HEK293 (cell line): ENCODE data around the gene USP6NL.

Source experiments
- CTCF ChIA-PET: fragments of 350-600 bp; formaldehyde crosslinking; extraction: SDS; loops from one replicate; lab custom pipeline; 2021; ENCODE audit warnings: antibody characterized with exemption; lab: Yijun Ruan, JAX
- POLR2A ChIA-PET: fragments of 300-600 bp; formaldehyde crosslinking; extraction: SDS; loops from one replicate; lab custom pipeline; 2020; ENCODE audit warnings: antibody characterized with exemption, inconsistent platforms; lab: Yijun Ruan, JAX
- H3K27ac ChIP-seq: fragments of 200-500 bp; sonication (Bioruptor generic); 2 replicates; pipeline ENCODE4 v1.5.1; 2014; ENCODE audit warnings: low read depth, low read length, control low read depth, inconsistent platforms; ENCODE audit errors: extremely low read depth
- H3K36me3 ChIP-seq, 2 experiments: fragments of 200-500 bp in 1 of 2; sonication (Bioruptor generic) in 1 of 2; 1 replicate in 1 of 2; 2 replicates in 1 of 2; pipeline ENCODE4 v1.5.1; 2014 to 2017; ENCODE audit warnings: inconsistent platforms in 2 of 2, low read length in 2 of 2; ENCODE audit not compliant: control insufficient read depth in 2 of 2, insufficient read depth in 1 of 2
- H3K4me1 ChIP-seq: fragments of 200-500 bp; sonication (Bioruptor generic); 2 replicates; pipeline ENCODE4 v1.5.1; 2014; ENCODE audit warnings: mild to moderate bottlenecking, low read length, inconsistent platforms; ENCODE audit not compliant: control insufficient read depth, insufficient read depth
- H3K4me3 ChIP-seq: 2 replicates; pipeline ENCODE4 v1.5.1; 2011; ENCODE audit warnings: low read depth, mild to moderate bottlenecking, control low read depth, low read length, moderate library complexity
- H3K9me3 ChIP-seq: fragments of 200-500 bp; sonication (Bioruptor generic); 2 replicates; pipeline ENCODE4 v1.5.1; 2014; ENCODE audit warnings: low read depth, low read length, inconsistent platforms; ENCODE audit not compliant: control insufficient read depth, insufficient read depth
- AEBP2 ChIP-seq: fragments of 450-650 bp; formaldehyde crosslinking; IDR thresholded peaks from 2 replicates; pipeline ENCODE4 v1.5.1; 2016; ENCODE audit warnings: missing biosample characterization, missing genetic modification characterization, borderline replicate concordance
- BCL11A ChIP-seq: fragments of 450-650 bp; formaldehyde crosslinking; IDR thresholded peaks from 2 replicates; pipeline ENCODE4 v1.5.1; 2016; ENCODE audit warnings: low read depth, missing biosample characterization, missing genetic modification characterization
- GLIS2 ChIP-seq: fragments of 450-650 bp; formaldehyde crosslinking; IDR thresholded peaks from 2 replicates; pipeline ENCODE4 v1.5.1; 2016; ENCODE audit warnings: missing biosample characterization, missing genetic modification characterization
- IKZF3 ChIP-seq: fragments of 450-650 bp; IDR thresholded peaks from 2 replicates; pipeline ENCODE4 v1.5.0; 2018; ENCODE audit warnings: missing biosample characterization, mild to moderate bottlenecking, missing genetic modification characterization, moderate library complexity
- PRDM1 ChIP-seq: fragments of 450-650 bp; formaldehyde crosslinking; IDR thresholded peaks from 2 replicates; pipeline ENCODE4; 2016; ENCODE audit warnings: missing biosample characterization, missing genetic modification characterization
- SP7 ChIP-seq: fragments of 450-650 bp; formaldehyde crosslinking; IDR thresholded peaks from 2 replicates; pipeline ENCODE4 v1.5.1; 2016; ENCODE audit warnings: missing biosample characterization, missing genetic modification characterization
- ZBTB17 ChIP-seq: fragments of 450-650 bp; formaldehyde crosslinking; IDR thresholded peaks from 2 replicates; pipeline ENCODE4 v1.5.1; 2016; ENCODE audit warnings: missing biosample characterization, missing genetic modification characterization
- ZNF112 ChIP-seq: fragments of 450-650 bp; formaldehyde crosslinking; IDR thresholded peaks from 2 replicates; pipeline ENCODE4 v1.5.0; 2017; ENCODE audit warnings: missing biosample characterization, missing genetic modification characterization
- ZNF146 ChIP-seq: fragments of 450-650 bp; formaldehyde crosslinking; IDR thresholded peaks from 2 replicates; pipeline ENCODE4 v1.5.1; 2016; ENCODE audit warnings: missing biosample characterization, missing genetic modification characterization
- ZNF248 ChIP-seq: fragments of 450-650 bp; formaldehyde crosslinking; IDR thresholded peaks from 2 replicates; pipeline ENCODE4 v1.5.1; 2017; ENCODE audit warnings: missing biosample characterization, missing genetic modification characterization
- ZNF350 ChIP-seq: fragments of 450-650 bp; formaldehyde crosslinking; IDR thresholded peaks from 2 replicates; pipeline ENCODE4 v1.5.0; 2017; ENCODE audit warnings: missing biosample characterization, mild to moderate bottlenecking, missing genetic modification characterization
- ZNF423 ChIP-seq: fragments of 450-650 bp; formaldehyde crosslinking; IDR thresholded peaks from 2 replicates; pipeline ENCODE4 v1.5.1; 2016; ENCODE audit warnings: missing biosample characterization, missing genetic modification characterization
- ZNF514 ChIP-seq: fragments of 450-650 bp; formaldehyde crosslinking; IDR thresholded peaks from 2 replicates; pipeline ENCODE4 v1.5.1; 2016; ENCODE audit warnings: missing biosample characterization, missing genetic modification characterization
- ZNF654 ChIP-seq: fragments of 450-650 bp; formaldehyde crosslinking; IDR thresholded peaks from 2 replicates; pipeline ENCODE4 v1.5.1; 2016; ENCODE audit warnings: low read depth, missing biosample characterization, missing genetic modification characterization
- ZNF76 ChIP-seq: fragments of 450-650 bp; formaldehyde crosslinking; IDR thresholded peaks from 2 replicates; pipeline ENCODE4; 2016; ENCODE audit warnings: low read depth, missing biosample characterization, missing genetic modification characterization, borderline replicate concordance
- ZSCAN30 ChIP-seq: fragments of 450-650 bp; IDR thresholded peaks from 2 replicates; pipeline ENCODE4 v1.5.1; 2018; ENCODE audit warnings: missing biosample characterization, mild to moderate bottlenecking, missing genetic modification characterization, moderate library complexity
- TF ChIP-seq, protein P1 (sequence below): fragments of 450-650 bp; formaldehyde crosslinking; IDR thresholded peaks from 2 replicates; pipeline ENCODE4 v1.5.1; 2017; ENCODE audit warnings: missing biosample characterization, missing genetic modification characterization

USP6NL gene

GRCh38 chr10:11535346-11535959 is 76.0 kb downstream of the USP6NL start:
- H3K9me3 ChIP-seq: no peaks in the 10 kb centered on the region

GRCh38 chr10:11533328-11533781 is 78.1 kb downstream of the USP6NL start:
- ChIA-PET POLR2A (no interaction called here), CTCF (interaction anchor here (0.6 to 1.5 kb wide), 2 partner anchors 10 to 56 kb away, joined by 3 to 6 read pairs; no protein-coding TSS in a partner anchor)

More at GRCh38 chr10:11535346-11535959, 76.0 kb downstream of the USP6NL start:
- CTCF ChIA-PET: interaction anchor here (0.9 to 1.1 kb wide), 2 partner anchors 14 to 20 kb away, joined by 3 to 6 read pairs; no protein-coding TSS in a partner anchor
- TF ChIP-seq ZNF514: no peak
- no peak for TF ChIP-seq AEBP2
- no peak for TF ChIP-seq BCL11A
- TF ChIP-seq ZSCAN30: no peak
- TF ChIP-seq, all 188 proteins: peak for 0
- POLR2A ChIA-PET: no interaction called here
- no peak overlapping the region for H3K27ac ChIP-seq
- no peaks in the 10 kb centered on the region for H3K36me3 ChIP-seq
- H3K4me1 ChIP-seq: peaks cover 19% of the 10 kb centered on the region
- H3K4me3 ChIP-seq: no peak overlapping the region

DNA sequence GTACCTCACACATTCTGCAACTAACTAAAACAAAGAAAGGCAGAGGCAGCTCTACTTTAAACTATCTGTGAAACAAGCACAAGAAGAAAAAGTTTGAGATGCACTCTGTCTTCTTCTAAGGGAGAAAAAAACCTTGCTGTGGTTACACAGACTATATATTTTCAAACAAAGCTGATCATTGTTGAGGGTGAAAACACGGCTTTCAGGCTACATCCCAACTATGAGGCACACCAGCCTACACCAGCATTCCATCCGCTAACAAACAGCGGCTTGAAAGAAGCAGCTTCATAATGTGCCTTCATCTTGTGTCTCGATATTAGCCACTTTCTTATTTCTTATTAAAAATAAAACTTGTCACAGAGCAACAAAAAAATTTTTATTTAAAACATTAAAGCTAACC is 79.1 kb downstream of the USP6NL start:
- TF ChIP-seq, protein P1, sequence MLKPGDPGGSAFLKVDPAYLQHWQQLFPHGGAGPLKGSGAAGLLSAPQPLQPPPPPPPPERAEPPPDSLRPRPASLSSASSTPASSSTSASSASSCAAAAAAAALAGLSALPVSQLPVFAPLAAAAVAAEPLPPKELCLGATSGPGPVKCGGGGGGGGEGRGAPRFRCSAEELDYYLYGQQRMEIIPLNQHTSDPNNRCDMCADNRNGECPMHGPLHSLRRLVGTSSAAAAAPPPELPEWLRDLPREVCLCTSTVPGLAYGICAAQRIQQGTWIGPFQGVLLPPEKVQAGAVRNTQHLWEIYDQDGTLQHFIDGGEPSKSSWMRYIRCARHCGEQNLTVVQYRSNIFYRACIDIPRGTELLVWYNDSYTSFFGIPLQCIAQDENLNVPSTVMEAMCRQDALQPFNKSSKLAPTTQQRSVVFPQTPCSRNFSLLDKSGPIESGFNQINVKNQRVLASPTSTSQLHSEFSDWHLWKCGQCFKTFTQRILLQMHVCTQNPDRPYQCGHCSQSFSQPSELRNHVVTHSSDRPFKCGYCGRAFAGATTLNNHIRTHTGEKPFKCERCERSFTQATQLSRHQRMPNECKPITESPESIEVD (tag by site-specific recombination): peak; percentile 67; the same call in 1 of the 2 replicates
- TF ChIP-seq ZNF248: no peak
- Histone ChIP-seq H3K4me3 (no peak overlapping the region), H3K27ac (no peak overlapping the region), H3K4me1 (peaks cover 21% of the 10 kb centered on the region), H3K36me3 (no peaks in the 10 kb centered on the region), H3K9me3 (no peaks in the 10 kb centered on the region)
- ChIA-PET POLR2A (interaction anchor here (0.6 kb wide), 1 partner anchor 114 kb away, joined by 3 read pairs; no protein-coding TSS in a partner anchor), CTCF (interaction anchor here (0.5 to 1.9 kb wide), 4 partner anchors 9 to 453 kb away, joined by 3 to 6 read pairs (median 4); no protein-coding TSS in a partner anchor)

More at GRCh38 chr10:11533328-11533781, 78.1 kb downstream of the USP6NL start:
- Histone ChIP-seq H3K4me3 (no peak overlapping the region), H3K36me3 (no peaks in the 10 kb centered on the region), H3K27ac (no peak overlapping the region), H3K9me3 (no peaks in the 10 kb centered on the region), H3K4me1 (peaks cover 21% of the 10 kb centered on the region)
- TF ChIP-seq ZNF350: no peak
- TF ChIP-seq ZNF423 (tag by site-specific recombination): no peak
- TF ChIP-seq ZNF146 (tag by site-specific recombination): no peak
- no peak for TF ChIP-seq GLIS2 (tag by site-specific recombination)
- peak; percentile 93 for TF ChIP-seq ZBTB17 (tag by site-specific recombination)
- no peak for TF ChIP-seq ZNF654
- TF ChIP-seq ZNF76 (tag by site-specific recombination): no peak
- TF ChIP-seq IKZF3: 0 out of 2 replicates have a peak, but pooled peaks have one; percentile 16
- TF ChIP-seq SP7 (tag by site-specific recombination): peak; percentile 16; the same call in 1 of the 2 replicates
- no peak for TF ChIP-seq PRDM1 (tag by site-specific recombination)
- TF ChIP-seq ZNF112 (tag by site-specific recombination): no peak
